ENCODE measurements around the gene HIRA. TPM values are rescaled to one million over a fixed set of nuclear protein-coding genes. Genes with fewer than 3 reads are reported as not detected.
A peak's percentile ranks its signal among the peaks of the same experiment; 100 is the strongest.

HIRA gene
- total and polyA plus RNA-seq, 9 of the 15 experiments (the other 6 are each of a cell fraction or from before 2014, with no cell fraction given), result 0.96 to 132 (median 58.4) TPM

DNA sequence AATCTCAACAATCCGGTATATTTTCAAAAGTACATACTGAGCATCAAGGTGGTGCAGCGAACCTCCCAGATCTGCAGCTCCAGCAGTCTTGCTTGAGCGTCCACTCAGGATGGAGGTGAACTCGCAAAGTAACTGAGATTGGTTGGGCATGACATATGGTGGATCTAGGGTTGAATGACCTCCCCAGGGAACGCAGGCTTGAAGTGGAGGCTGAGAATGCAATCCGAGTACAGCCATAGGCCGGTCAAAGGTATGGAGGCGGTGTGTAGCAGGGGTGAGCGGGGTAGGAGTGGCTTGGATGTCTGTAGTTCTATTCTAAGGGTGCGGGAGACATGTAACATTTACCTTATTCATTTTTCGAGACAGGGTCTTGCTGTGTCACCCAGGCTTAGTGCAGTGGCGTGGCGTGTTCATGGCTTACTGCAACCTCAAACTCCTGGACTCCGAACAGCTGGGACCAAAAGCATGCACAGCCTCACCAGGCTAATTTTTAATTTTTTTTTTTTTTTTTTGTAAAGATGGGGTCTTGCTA, 16.6 kb upstream of the HIRA start (continued):
- TF ChIP-seq NR2C2 (CRISPR knock-in tag; IDR thresholded peaks at IDR 0.05) (no peak), NR2C2 (tag; IDR thresholded peaks at IDR 0.05) (no peak), EWSR1 (IDR thresholded peaks at IDR 0.05; ENCODE audit: borderline replicate concordance, low read depth, partially characterized antibody) (no peak), ZNF655 (CRISPR knock-in tag; IDR thresholded peaks at IDR 0.05) (no peak), ZNF133 (CRISPR knock-in tag; IDR thresholded peaks at IDR 0.05) (peak; percentile 68; the same call in 1 of the 2 replicates), ZFP36 (IDR thresholded peaks at IDR 0.05; ENCODE audit: low read depth, low read length, partially characterized antibody) (no peak), ZNF75A (CRISPR knock-in tag; IDR thresholded peaks at IDR 0.05) (no peak), ETS2 (tag; IDR thresholded peaks at IDR 0.05; ENCODE audit: borderline replicate concordance, poor library complexity, severe bottlenecking) (no peak), RCOR1 (IDR thresholded peaks at IDR 0.05; ENCODE audit: borderline replicate concordance in 1 of 2, low read depth in 2 of 2, low read length in 2 of 2) (0 out of 4 replicates have a peak, but pooled peaks of 1 of the 2 experiments have one; percentile 3), PHF8 (IDR thresholded peaks at IDR 0.05; ENCODE audit: borderline replicate concordance, low read length) (no peak), ZNF77 (CRISPR knock-in tag; IDR thresholded peaks at IDR 0.05) (no peak), CLOCK (CRISPR knock-in tag; IDR thresholded peaks at IDR 0.05; ENCODE audit: borderline replicate concordance) (no peak), TARDBP (IDR thresholded peaks at IDR 0.05) (0 out of 2 replicates have a peak, but pooled peaks have one; percentile 4), ZNF586 (CRISPR knock-in tag; conservative IDR thresholded peaks at IDR 0.05) (no peak), DIDO1 (tag; IDR thresholded peaks at IDR 0.05; ENCODE audit: low read depth) (no peak)
- TF ChIP-seq, protein P1, sequence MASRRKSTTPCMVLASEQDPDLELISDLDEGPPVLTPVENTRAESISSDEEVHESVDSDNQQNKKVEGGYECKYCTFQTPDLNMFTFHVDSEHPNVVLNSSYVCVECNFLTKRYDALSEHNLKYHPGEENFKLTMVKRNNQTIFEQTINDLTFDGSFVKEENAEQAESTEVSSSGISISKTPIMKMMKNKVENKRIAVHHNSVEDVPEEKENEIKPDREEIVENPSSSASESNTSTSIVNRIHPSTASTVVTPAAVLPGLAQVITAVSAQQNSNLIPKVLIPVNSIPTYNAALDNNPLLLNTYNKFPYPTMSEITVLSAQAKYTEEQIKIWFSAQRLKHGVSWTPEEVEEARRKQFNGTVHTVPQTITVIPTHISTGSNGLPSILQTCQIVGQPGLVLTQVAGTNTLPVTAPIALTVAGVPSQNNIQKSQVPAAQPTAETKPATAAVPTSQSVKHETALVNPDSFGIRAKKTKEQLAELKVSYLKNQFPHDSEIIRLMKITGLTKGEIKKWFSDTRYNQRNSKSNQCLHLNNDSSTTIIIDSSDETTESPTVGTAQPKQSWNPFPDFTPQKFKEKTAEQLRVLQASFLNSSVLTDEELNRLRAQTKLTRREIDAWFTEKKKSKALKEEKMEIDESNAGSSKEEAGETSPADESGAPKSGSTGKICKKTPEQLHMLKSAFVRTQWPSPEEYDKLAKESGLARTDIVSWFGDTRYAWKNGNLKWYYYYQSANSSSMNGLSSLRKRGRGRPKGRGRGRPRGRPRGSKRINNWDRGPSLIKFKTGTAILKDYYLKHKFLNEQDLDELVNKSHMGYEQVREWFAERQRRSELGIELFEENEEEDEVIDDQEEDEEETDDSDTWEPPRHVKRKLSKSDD (conservative IDR thresholded peaks at IDR 0.05; ENCODE audit: low read length), result no peak
- TF ChIP-seq, protein P2, sequence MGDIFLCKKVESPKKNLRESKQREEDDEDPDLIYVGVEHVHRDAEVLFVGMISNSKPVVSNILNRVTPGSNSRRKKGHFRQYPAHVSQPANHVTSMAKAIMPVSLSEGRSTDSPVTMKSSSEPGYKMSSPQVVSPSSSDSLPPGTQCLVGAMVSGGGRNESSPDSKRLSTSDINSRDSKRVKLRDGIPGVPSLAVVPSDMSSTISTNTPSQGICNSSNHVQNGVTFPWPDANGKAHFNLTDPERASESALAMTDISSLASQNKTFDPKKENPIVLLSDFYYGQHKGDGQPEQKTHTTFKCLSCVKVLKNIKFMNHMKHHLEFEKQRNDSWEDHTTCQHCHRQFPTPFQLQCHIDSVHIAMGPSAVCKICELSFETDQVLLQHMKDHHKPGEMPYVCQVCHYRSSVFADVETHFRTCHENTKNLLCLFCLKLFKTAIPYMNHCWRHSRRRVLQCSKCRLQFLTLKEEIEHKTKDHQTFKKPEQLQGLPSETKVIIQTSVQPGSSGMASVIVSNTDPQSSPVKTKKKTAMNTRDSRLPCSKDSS (IDR thresholded peaks at IDR 0.05; ENCODE audit: low read depth, partially characterized antibody), result no peak
- TF ChIP-seq, protein P3, sequence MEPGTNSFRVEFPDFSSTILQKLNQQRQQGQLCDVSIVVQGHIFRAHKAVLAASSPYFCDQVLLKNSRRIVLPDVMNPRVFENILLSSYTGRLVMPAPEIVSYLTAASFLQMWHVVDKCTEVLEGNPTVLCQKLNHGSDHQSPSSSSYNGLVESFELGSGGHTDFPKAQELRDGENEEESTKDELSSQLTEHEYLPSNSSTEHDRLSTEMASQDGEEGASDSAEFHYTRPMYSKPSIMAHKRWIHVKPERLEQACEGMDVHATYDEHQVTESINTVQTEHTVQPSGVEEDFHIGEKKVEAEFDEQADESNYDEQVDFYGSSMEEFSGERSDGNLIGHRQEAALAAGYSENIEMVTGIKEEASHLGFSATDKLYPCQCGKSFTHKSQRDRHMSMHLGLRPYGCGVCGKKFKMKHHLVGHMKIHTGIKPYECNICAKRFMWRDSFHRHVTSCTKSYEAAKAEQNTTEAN (CRISPR knock-in tag; IDR thresholded peaks at IDR 0.05), result no peak
